GM12874 (cell line): ENCODE measurements around the gene PIK3C2G.

Experiments
- CTCF ChIP-seq: IDR thresholded peaks from 2 replicates; pipeline ENCODE4 v1.5.1; 2011; ENCODE audit warnings: low read depth, mild to moderate bottlenecking, control low read depth, low read length, moderate library complexity; ENCODE audit not compliant: insufficient read depth

The PIK3C2G gene

GRCh38 chr12:18428416-18428815, 167.1 kb downstream of the PIK3C2G start:
- TF ChIP-seq CTCF: no peak

- TF ChIP-seq CTCF: no peak
Measured at GRCh38 chr12:18429366-18429765, 168.0 kb downstream of the PIK3C2G start.

- TF ChIP-seq CTCF: peak; percentile 61; the same call in 1 of the 2 replicates
Measured at GRCh38 chr12:18430425-18431048, 169.2 kb downstream of the PIK3C2G start.

- TF ChIP-seq CTCF: no peak
Measured at GRCh38 chr12:18431771-18432170, 170.5 kb downstream of the PIK3C2G start.

- no peak for TF ChIP-seq CTCF
Measured at GRCh38 chr12:18432206-18432605, 170.9 kb downstream of the PIK3C2G start.

- TF ChIP-seq CTCF: no peak
Measured at GRCh38 chr12:18436170-18436569, 174.9 kb downstream of the PIK3C2G start.

GRCh38 chr12:18439541-18439940, 178.2 kb downstream of the PIK3C2G start:
- no peak for TF ChIP-seq CTCF
